Keratinocyte (primary cell): ENCODE measurements around the gene TLR6. TPM values are rescaled to one million over a fixed set of nuclear protein-coding genes. Genes with fewer than 3 reads are reported as not detected.

ENCODE experiments used
- DNase-seq: peaks from one replicate; pipeline ENCODE4 v3.0.0-alpha.2; 2011; ENCODE audit warnings: low read depth, missing footprints, low spot score
- FAIRE-seq: peaks from 2 replicates; lab custom pipeline; 2011; peaks lifted over from hg19 to GRCh38; lab: Jason Lieb, UNC
- H2AFZ ChIP-seq: 2 replicates; pipeline ENCODE4 v1.6.0; 2012; ENCODE audit warnings: low read length, control low read depth, inconsistent platforms; ENCODE audit not compliant: control insufficient read depth
- H3K27ac ChIP-seq: 2 replicates; pipeline ENCODE4 v1.5.1; 2011; ENCODE audit warnings: low read length; ENCODE audit not compliant: control insufficient read depth, insufficient read depth
- H3K27me3 ChIP-seq: 3 replicates; pipeline ENCODE4 v1.6.0; 2011; ENCODE audit warnings: low read length; ENCODE audit not compliant: control insufficient read depth, insufficient read depth; ENCODE audit errors: extremely low read depth
- H3K36me3 ChIP-seq, 2 experiments: 2 replicates in 1 of 2; 3 replicates in 1 of 2; pipeline ENCODE4 v1.5.1; 2011; ENCODE audit warnings: low read length in 2 of 2, mild to moderate bottlenecking in 1 of 2; ENCODE audit not compliant: control insufficient read depth in 2 of 2, insufficient read depth in 2 of 2; ENCODE audit errors: extremely low read depth in 1 of 2
- H3K4me1 ChIP-seq: 3 replicates; pipeline ENCODE4 v1.5.1; 2011; ENCODE audit warnings: low read length; ENCODE audit not compliant: control insufficient read depth, insufficient read depth; ENCODE audit errors: extremely low read depth
- H3K4me2 ChIP-seq: 3 replicates; pipeline ENCODE4 v1.6.0; 2011; ENCODE audit warnings: low read depth, low read length; ENCODE audit not compliant: control insufficient read depth, insufficient read depth; ENCODE audit errors: extremely low read depth
- H3K4me3 ChIP-seq, 3 experiments: fragments of 200-600 bp in 1 of 3; sonication (generic) in 1 of 3; 2 replicates in 2 of 3; 3 replicates in 1 of 3; pipeline ENCODE4 v1.5.1; 2011 to 2016; ENCODE audit warnings: low read length in 3 of 3, mild to moderate bottlenecking in 3 of 3, control low read depth in 2 of 3, inconsistent platforms in 1 of 3, low read depth in 1 of 3, mixed read lengths in 1 of 3, mixed run types in 1 of 3, moderate library complexity in 1 of 3; ENCODE audit not compliant: control insufficient read depth in 2 of 3, insufficient read depth in 2 of 3; ENCODE audit errors: extremely low read depth in 1 of 3
- H3K79me2 ChIP-seq: 2 replicates; pipeline ENCODE4 v1.6.0; 2012; ENCODE audit warnings: low read length; ENCODE audit not compliant: control insufficient read depth, insufficient read depth
- H3K9ac ChIP-seq: 3 replicates; pipeline ENCODE4 v1.6.0; 2011; ENCODE audit warnings: low read length; ENCODE audit not compliant: control insufficient read depth, insufficient read depth; ENCODE audit errors: extremely low read depth
- H3K9me1 ChIP-seq: 3 replicates; pipeline ENCODE4 v1.6.0; 2011; ENCODE audit warnings: low read length; ENCODE audit not compliant: control insufficient read depth, insufficient read depth; ENCODE audit errors: extremely low read depth
- H3K9me3 ChIP-seq: 2 replicates; pipeline ENCODE4 v1.5.1; 2012; ENCODE audit warnings: low read depth, low read length; ENCODE audit not compliant: control insufficient read depth
- H4K20me1 ChIP-seq: 3 replicates; pipeline ENCODE4 v1.6.0; 2011; ENCODE audit warnings: low read length; ENCODE audit not compliant: control insufficient read depth, insufficient read depth; ENCODE audit errors: extremely low read depth
- EZH2 ChIP-seq: IDR thresholded peaks from one replicate; pipeline ENCODE4 v1.6.1; 2012; ENCODE audit warnings: inconsistent platforms, mild to moderate bottlenecking, low read length, moderate library complexity
- dilution Hi-C: fragments of 300-500 bp; cut with MboI; formaldehyde crosslinking; loops from one replicate; pipeline ENCODE4 v1.7.0; 2020; ENCODE audit warnings: low sequenced_read_pairs; ENCODE audit not compliant: extremely low pct_ligation_motif_present
- polyA plus RNA-seq, 5 experiments: library from polyadenylated mRNA; depleted of rRNA in 3 of 5; stranded (reverse) in 3 of 5; stranded (forward) in 1 of 5; unstranded in 1 of 5; fragments of >200 nt; gene quantifications; 1 replicate in 1 of 5; 2 replicates in 3 of 5; 3 replicates in 1 of 5; pipeline versions ENCODE4 v1.2.1 to v1.2.3, GENCODE V29; 2011 to 2012; ENCODE audit warnings: missing spikeins in 2 of 5, low read depth in 1 of 5, low replicate concordance in 1 of 5
- TF ChIP-seq, protein P1 (sequence below), 3 experiments: IDR thresholded peaks in 1 of 3; conservative IDR thresholded peaks in 1 of 3; optimal IDR thresholded peaks in 1 of 3; 2 replicates in 2 of 3; 3 replicates in 1 of 3; pipeline versions ENCODE3 to v1.5.1; 2011; ENCODE audit warnings: low read length in 3 of 3, mild to moderate bottlenecking in 3 of 3, moderate library complexity in 2 of 3, control low read depth in 1 of 3, inconsistent platforms in 1 of 3; ENCODE audit not compliant: insufficient read depth in 2 of 3; ENCODE audit errors: extremely low read depth in 1 of 3

The TLR6 gene
- polyA plus RNA-seq, 1 donor (not counting 4 experiments of a cell fraction or from before 2014, with no cell fraction given): 1.3 TPM

DNA sequence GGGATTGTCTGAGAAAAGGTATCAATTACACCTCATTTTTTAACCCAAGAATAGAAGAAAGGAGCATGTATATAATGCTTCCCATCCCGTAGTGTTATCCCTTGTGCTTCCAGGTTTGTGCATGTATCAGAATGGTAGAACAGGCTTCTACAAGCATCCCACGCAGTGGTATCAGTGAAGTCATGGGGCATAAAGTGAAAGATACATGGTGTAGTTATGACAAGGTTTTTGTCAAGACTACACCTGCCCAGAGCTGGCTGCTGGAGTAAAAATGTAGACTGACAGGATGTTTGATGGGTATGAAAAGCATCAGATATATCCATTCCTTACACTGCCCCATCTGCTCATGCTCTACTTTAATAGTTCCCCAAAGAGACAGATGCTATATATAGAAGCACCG lies 61.5 kb downstream of the TLR6 start:
- no peak overlapping the region for H3K4me3 ChIP-seq
- H3K27ac ChIP-seq: no peak overlapping the region
- H3K36me3 ChIP-seq: no peaks in the 10 kb centered on the region
- H3K9me1 ChIP-seq: no peaks in the 10 kb centered on the region
- H3K9me3 ChIP-seq: no peaks in the 10 kb centered on the region
- H2AFZ ChIP-seq: no peak overlapping the region
- H3K4me1 ChIP-seq: peaks cover 9% of the 10 kb centered on the region
- H3K79me2 ChIP-seq: no peaks in the 10 kb centered on the region
- TF ChIP-seq, protein P1, sequence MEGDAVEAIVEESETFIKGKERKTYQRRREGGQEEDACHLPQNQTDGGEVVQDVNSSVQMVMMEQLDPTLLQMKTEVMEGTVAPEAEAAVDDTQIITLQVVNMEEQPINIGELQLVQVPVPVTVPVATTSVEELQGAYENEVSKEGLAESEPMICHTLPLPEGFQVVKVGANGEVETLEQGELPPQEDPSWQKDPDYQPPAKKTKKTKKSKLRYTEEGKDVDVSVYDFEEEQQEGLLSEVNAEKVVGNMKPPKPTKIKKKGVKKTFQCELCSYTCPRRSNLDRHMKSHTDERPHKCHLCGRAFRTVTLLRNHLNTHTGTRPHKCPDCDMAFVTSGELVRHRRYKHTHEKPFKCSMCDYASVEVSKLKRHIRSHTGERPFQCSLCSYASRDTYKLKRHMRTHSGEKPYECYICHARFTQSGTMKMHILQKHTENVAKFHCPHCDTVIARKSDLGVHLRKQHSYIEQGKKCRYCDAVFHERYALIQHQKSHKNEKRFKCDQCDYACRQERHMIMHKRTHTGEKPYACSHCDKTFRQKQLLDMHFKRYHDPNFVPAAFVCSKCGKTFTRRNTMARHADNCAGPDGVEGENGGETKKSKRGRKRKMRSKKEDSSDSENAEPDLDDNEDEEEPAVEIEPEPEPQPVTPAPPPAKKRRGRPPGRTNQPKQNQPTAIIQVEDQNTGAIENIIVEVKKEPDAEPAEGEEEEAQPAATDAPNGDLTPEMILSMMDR (optimal IDR thresholded peaks at IDR 0.05 in 1 of 3, IDR thresholded peaks at IDR 0.05 in 1 of 3, conservative IDR thresholded peaks at IDR 0.05 in 1 of 3; ENCODE audit: extremely low read depth in 1 of 3, insufficient read depth in 2 of 3, low read length in 3 of 3): no peak
- TF ChIP-seq EZH2: no peak
- DNase-seq (no peak), FAIRE-seq (peak; percentile 77)
- dilution Hi-C loops: no loop called here
- H3K4me2 ChIP-seq: peak overlapping the region; percentile 29
- no peaks in the 10 kb centered on the region for H3K27me3 ChIP-seq
- no peak overlapping the region for H3K9ac ChIP-seq
- no peaks in the 10 kb centered on the region for H4K20me1 ChIP-seq

DNA sequence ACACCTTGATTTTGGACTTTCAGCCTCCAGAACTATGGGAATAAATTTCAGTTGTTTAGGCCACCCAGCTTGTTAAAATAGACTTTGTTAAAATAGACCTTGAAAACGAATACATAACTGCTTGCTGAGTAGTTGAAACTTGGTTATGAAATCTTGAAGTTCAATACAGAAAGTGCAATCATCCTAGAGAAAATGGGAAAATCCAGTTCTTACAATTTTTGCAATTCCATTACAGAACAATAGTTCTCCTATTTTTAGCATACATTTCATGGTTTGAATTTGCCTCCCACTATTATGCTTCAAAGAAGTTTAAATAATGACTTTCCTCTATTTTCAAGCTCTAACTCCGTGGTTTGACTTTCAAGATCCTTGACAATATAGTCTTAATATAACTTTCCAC lies 62.6 kb downstream of the TLR6 start:
- TF ChIP-seq, protein P1 (optimal IDR thresholded peaks at IDR 0.05 in 1 of 3, IDR thresholded peaks at IDR 0.05 in 1 of 3, conservative IDR thresholded peaks at IDR 0.05 in 1 of 3; ENCODE audit: extremely low read depth in 1 of 3, insufficient read depth in 2 of 3, low read length in 3 of 3): no peak
- TF ChIP-seq EZH2: no peak
- no peak overlapping the region for H3K9ac ChIP-seq
- H3K27ac ChIP-seq: no peak overlapping the region
- no peaks in the 10 kb centered on the region for H3K27me3 ChIP-seq
- no peaks in the 10 kb centered on the region for H3K9me1 ChIP-seq
- H3K36me3 ChIP-seq: no peaks in the 10 kb centered on the region
- dilution Hi-C loops: no loop called here
- H3K4me1 ChIP-seq: peaks cover 9% of the 10 kb centered on the region
- H3K4me3 ChIP-seq: no peak overlapping the region
- no peak for FAIRE-seq
- H2AFZ ChIP-seq: no peak overlapping the region
- H3K4me2 ChIP-seq: no peak overlapping the region
- no peak for DNase-seq
- no peaks in the 10 kb centered on the region for H3K9me3 ChIP-seq
- H4K20me1 ChIP-seq: no peaks in the 10 kb centered on the region
- no peaks in the 10 kb centered on the region for H3K79me2 ChIP-seq
